HepG2 (cell line): ENCODE results near the gene CPM. TPM values are rescaled to one million over a fixed set of nuclear protein-coding genes. Genes with fewer than 3 reads are reported as not detected.

Experiments
- AGO1 ChIP-seq: fragments of 200-400 bp; formaldehyde crosslinking; IDR thresholded peaks from 2 replicates; pipeline ENCODE4 v1.6.1; 2017; ENCODE audit warnings: mild to moderate bottlenecking, low read depth, low read length, moderate library complexity; ENCODE audit not compliant: poor library complexity, severe bottlenecking
- GZF1 ChIP-seq: sonication (generic); formaldehyde crosslinking; IDR thresholded peaks from 2 replicates; pipeline ENCODE4 v1.5.1; 2020; ENCODE audit warnings: mild to moderate bottlenecking, missing genetic modification reagents
- IRX3 ChIP-seq: sonication (generic); formaldehyde crosslinking; IDR thresholded peaks from 2 replicates; pipeline ENCODE4 v1.8.1; 2023; ENCODE audit warnings: mild to moderate bottlenecking, low read depth, missing genetic modification reagents, borderline replicate concordance
- NFRKB ChIP-seq: fragments of 450-650 bp; IDR thresholded peaks from 2 replicates; pipeline ENCODE4 v1.6.1; 2017
- NR2F2 ChIP-seq: IDR thresholded peaks from 2 replicates; pipeline ENCODE4 v1.6.1; 2012; ENCODE audit warnings: low read depth, inconsistent platforms, borderline replicate concordance
- PAX8 ChIP-seq: sonication (generic); formaldehyde crosslinking; IDR thresholded peaks from 2 replicates; pipeline ENCODE4 v1.8.0; 2022; ENCODE audit warnings: mild to moderate bottlenecking, missing genetic modification reagents, borderline replicate concordance
- SIN3A ChIP-seq: IDR thresholded peaks from 2 replicates; pipeline ENCODE4 v1.6.1; 2011; ENCODE audit warnings: low read depth, mild to moderate bottlenecking, control low read depth, low read length, borderline replicate concordance
- TRIM24 ChIP-seq: sonication (generic); formaldehyde crosslinking; IDR thresholded peaks from 2 replicates; pipeline ENCODE4 v1.8.0; 2022; ENCODE audit warnings: mild to moderate bottlenecking, missing genetic modification reagents
- ZEB1 ChIP-seq: IDR thresholded peaks from 2 replicates; pipeline ENCODE4 v1.6.1; 2012; ENCODE audit warnings: mild to moderate bottlenecking, low read depth, inconsistent platforms; ENCODE audit not compliant: insufficient replicate concordance
- ZKSCAN8 ChIP-seq: IDR thresholded peaks from 2 replicates; pipeline ENCODE4 v1.6.1; 2016; ENCODE audit warnings: borderline replicate concordance, missing genetic modification reagents, missing compliant biosample characterization
- ZNF136 ChIP-seq: sonication (generic); formaldehyde crosslinking; IDR thresholded peaks from 2 replicates; pipeline ENCODE4 v1.8.1; 2022; ENCODE audit warnings: low read depth, mild to moderate bottlenecking, moderate library complexity, missing genetic modification reagents
- ZNF24 ChIP-seq: fragments of 450-650 bp; IDR thresholded peaks from 2 replicates; pipeline ENCODE4 v1.6.1; 2017; ENCODE audit warnings: antibody characterized with exemption, mild to moderate bottlenecking
- ZNF563 ChIP-seq: sonication (generic); formaldehyde crosslinking; IDR thresholded peaks from 2 replicates; pipeline ENCODE4 v1.8.0; 2022; ENCODE audit warnings: mild to moderate bottlenecking, moderate library complexity, missing genetic modification reagents
- ZNF615 ChIP-seq: sonication (generic); formaldehyde crosslinking; IDR thresholded peaks from 2 replicates; pipeline ENCODE4 v1.5.0; 2020; ENCODE audit warnings: mild to moderate bottlenecking, missing genetic modification reagents, borderline replicate concordance
- ZNF761 ChIP-seq: sonication (generic); formaldehyde crosslinking; conservative IDR thresholded peaks from 2 replicates; pipeline ENCODE4 v1.4.0; 2020; ENCODE audit warnings: mild to moderate bottlenecking, missing genetic modification reagents
- polyA plus RNA-seq, 8 experiments: library from polyadenylated mRNA; depleted of rRNA in 3 of 8; stranded (reverse) in 7 of 8; unstranded in 1 of 8; fragments of >200 nt; fragmentation: Illumina TruSeq in 4 of 8; extraction: Trizol in 4 of 8; gene quantifications; 2 replicates each; pipeline versions ENCODE4 v1.2.1 to v1.2.3, GENCODE V29; 2011 to 2016; ENCODE audit warnings: low read depth in 4 of 8, missing spikeins in 1 of 8, mixed read lengths in 1 of 8; ENCODE audit not compliant: insufficient read depth in 1 of 8
- total RNA-seq, 5 experiments: library from RNA; depleted of rRNA; stranded (reverse); fragments of >200 nt; fragmentation: Illumina TruSeq; extraction: Trizol; gene quantifications; 2 replicates each; pipeline ENCODE4 v1.2.3, GENCODE V29; 2016; ENCODE audit warnings: low read depth in 1 of 5
- TF ChIP-seq, protein P1 (sequence below): sonication (generic); formaldehyde crosslinking; IDR thresholded peaks from 2 replicates; pipeline ENCODE4 v1.4.0; 2020; ENCODE audit warnings: mild to moderate bottlenecking, missing genetic modification reagents
- TF ChIP-seq, protein P2 (sequence below): sonication (generic); formaldehyde crosslinking; IDR thresholded peaks from 2 replicates; pipeline ENCODE4 v1.5.0; 2020; ENCODE audit warnings: missing genetic modification reagents, mild to moderate bottlenecking, borderline replicate concordance
- TF ChIP-seq, protein P3 (sequence below): sonication (generic); formaldehyde crosslinking; IDR thresholded peaks from 2 replicates; pipeline ENCODE4 v1.4.0; 2020; ENCODE audit warnings: mild to moderate bottlenecking, missing genetic modification reagents
- TF ChIP-seq, protein P4 (sequence below): sonication (generic); formaldehyde crosslinking; IDR thresholded peaks from 2 replicates; pipeline ENCODE4 v1.8.0; 2022; ENCODE audit warnings: low read depth, missing genetic modification reagents
- TF ChIP-seq, protein P5 (sequence below): sonication (generic); formaldehyde crosslinking; IDR thresholded peaks from 2 replicates; pipeline ENCODE4 v1.4.0; 2020; ENCODE audit warnings: mild to moderate bottlenecking, missing genetic modification reagents, borderline replicate concordance

Gene CPM
- total and polyA plus RNA-seq, 2 of the 13 experiments (the other 11 are each of a cell fraction or from before 2014, with no cell fraction given) = not detected

DNA sequence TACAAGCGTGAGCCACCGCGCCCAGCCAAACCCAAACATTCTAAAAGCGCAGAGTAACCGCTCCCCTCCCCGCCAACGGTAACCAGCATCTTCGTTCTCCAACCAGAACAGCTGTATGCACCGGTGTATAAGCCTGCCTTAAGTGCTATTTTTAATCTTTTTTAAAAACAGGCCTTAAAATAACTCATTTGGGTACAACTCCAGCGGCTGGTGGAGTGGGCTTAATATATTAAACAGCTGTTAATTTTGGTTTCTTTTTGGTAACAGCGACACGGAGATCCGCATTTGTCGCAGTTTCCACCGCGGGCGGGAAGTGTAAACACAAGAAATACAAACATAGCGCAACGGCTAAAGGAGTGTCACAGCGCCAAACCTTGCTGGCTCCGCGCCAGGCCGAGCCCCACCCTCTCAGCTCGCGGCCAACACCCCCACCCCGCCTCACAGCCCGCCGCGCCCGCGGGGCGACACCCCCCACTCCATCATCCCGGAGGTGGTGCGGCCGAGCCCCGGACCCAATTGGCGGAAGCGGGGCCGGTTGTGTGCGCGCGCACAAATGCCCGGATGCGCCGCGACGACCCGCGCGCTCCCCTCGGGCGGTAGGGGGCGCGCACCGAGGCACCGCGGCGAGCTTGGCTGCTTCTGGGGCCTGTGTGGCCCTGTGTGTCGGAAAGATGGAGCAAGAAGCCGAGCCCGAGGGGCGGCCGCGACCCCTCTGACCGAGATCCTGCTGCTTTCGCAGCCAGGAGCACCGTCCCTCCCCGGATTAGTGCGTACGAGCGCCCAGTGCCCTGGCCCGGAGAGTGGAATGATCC lies 125.2 kb downstream of the CPM start, which contains the start of gene MDM2 (continued):
- TF ChIP-seq, protein P1, sequence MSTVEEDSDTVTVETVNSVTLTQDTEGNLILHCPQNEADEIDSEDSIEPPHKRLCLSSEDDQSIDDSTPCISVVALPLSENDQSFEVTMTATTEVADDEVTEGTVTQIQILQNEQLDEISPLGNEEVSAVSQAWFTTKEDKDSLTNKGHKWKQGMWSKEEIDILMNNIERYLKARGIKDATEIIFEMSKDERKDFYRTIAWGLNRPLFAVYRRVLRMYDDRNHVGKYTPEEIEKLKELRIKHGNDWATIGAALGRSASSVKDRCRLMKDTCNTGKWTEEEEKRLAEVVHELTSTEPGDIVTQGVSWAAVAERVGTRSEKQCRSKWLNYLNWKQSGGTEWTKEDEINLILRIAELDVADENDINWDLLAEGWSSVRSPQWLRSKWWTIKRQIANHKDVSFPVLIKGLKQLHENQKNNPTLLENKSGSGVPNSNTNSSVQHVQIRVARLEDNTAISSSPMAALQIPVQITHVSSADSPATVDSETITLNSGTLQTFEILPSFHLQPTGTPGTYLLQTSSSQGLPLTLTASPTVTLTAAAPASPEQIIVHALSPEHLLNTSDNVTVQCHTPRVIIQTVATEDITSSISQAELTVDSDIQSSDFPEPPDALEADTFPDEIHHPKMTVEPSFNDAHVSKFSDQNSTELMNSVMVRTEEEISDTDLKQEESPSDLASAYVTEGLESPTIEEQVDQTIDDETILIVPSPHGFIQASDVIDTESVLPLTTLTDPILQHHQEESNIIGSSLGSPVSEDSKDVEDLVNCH (CRISPR knock-in tag) = peak; percentile 100; the same call in 1 of the 2 replicates
- TF ChIP-seq, protein P2, sequence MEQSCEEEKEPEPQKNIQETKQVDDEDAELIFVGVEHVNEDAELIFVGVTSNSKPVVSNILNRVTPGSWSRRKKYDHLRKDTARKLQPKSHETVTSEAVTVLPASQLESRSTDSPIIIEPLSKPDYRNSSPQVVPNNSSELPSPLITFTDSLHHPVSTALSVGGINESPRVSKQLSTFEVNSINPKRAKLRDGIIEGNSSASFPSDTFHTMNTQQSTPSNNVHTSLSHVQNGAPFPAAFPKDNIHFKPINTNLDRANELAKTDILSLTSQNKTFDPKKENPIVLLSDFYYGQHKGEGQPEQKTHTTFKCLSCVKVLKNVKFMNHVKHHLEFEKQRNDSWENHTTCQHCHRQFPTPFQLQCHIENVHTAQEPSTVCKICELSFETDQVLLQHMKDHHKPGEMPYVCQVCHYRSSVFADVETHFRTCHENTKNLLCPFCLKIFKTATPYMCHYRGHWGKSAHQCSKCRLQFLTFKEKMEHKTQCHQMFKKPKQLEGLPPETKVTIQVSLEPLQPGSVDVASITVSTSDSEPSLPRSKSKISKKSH (CRISPR knock-in tag) = peak; percentile 79; the same call in 1 of the 2 replicates
- peak; percentile 92 for TF ChIP-seq AGO1
- TF ChIP-seq SIN3A = peak; percentile 39; the same call in 1 of the 2 replicates
- TF ChIP-seq ZNF136 = no peak
- peak; percentile 66; the same call in 1 of the 2 replicates for TF ChIP-seq ZNF761 (CRISPR knock-in tag)
- TF ChIP-seq, protein P3, sequence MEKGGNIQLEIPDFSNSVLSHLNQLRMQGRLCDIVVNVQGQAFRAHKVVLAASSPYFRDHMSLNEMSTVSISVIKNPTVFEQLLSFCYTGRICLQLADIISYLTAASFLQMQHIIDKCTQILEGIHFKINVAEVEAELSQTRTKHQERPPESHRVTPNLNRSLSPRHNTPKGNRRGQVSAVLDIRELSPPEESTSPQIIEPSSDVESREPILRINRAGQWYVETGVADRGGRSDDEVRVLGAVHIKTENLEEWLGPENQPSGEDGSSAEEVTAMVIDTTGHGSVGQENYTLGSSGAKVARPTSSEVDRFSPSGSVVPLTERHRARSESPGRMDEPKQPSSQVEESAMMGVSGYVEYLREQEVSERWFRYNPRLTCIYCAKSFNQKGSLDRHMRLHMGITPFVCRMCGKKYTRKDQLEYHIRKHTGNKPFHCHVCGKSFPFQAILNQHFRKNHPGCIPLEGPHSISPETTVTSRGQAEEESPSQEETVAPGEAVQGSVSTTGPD (CRISPR knock-in tag) = peak; percentile 61
- 0 out of 2 replicates have a peak, but pooled peaks have one; percentile 9 for TF ChIP-seq GZF1
- peak; percentile 61; the same call in 1 of the 2 replicates for TF ChIP-seq PAX8 (CRISPR knock-in tag)
- TF ChIP-seq, protein P4, sequence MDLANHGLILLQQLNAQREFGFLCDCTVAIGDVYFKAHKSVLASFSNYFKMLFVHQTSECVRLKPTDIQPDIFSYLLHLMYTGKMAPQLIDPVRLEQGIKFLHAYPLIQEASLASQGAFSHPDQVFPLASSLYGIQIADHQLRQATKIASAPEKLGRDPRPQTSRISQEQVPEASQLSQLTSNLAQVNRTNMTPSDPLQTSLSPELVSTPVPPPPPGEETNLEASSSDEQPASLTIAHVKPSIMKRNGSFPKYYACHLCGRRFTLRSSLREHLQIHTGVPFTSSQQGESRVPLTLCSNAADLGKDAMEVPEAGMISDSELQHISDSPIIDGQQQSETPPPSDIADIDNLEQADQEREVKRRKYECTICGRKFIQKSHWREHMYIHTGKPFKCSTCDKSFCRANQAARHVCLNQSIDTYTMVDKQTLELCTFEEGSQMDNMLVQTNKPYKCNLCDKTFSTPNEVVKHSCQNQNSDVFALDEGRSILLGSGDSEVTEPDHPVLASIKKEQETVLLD (CRISPR knock-in tag) = peak; percentile 99
- TF ChIP-seq ZKSCAN8 (CRISPR knock-in tag) = no peak
- TF ChIP-seq ZNF615 = peak; percentile 59; the same call in 1 of the 2 replicates
- no peak for TF ChIP-seq NR2F2
- TF ChIP-seq ZNF24 = no peak
- no peak for TF ChIP-seq NFRKB
- TF ChIP-seq ZEB1 = no peak
- no peak for TF ChIP-seq TRIM24
- TF ChIP-seq IRX3 (CRISPR knock-in tag) = no peak; the same call in 1 of the 2 replicates
- peak; percentile 64 for TF ChIP-seq ZNF563
- TF ChIP-seq, protein P5, sequence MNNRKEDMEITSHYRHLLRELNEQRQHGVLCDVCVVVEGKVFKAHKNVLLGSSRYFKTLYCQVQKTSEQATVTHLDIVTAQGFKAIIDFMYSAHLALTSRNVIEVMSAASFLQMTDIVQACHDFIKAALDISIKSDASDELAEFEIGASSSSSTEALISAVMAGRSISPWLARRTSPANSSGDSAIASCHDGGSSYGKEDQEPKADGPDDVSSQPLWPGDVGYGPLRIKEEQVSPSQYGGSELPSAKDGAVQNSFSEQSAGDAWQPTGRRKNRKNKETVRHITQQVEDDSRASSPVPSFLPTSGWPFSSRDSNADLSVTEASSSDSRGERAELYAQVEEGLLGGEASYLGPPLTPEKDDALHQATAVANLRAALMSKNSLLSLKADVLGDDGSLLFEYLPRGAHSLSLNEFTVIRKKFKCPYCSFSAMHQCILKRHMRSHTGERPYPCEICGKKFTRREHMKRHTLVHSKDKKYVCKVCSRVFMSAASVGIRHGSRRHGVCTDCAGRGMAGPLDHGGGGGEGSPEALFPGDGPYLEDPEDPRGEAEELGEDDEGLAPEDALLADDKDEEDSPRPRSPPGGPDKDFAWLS (CRISPR knock-in tag) = no peak
